Heart right ventricle (tissue), 16 donors: ENCODE measurements around the gene MRPL27. TPM values are rescaled to one million over a fixed set of nuclear protein-coding genes. Genes with fewer than 3 reads are reported as not detected.

Experiments
- ATAC-seq, 8 donors: fragments of 200-7000 bp; cut with Tn5 transposase; one replicate each; pipeline ENCODE4 v1.9.1; 2020; ENCODE audit warnings: mild to moderate bottlenecking in 8 of 8, moderate library complexity in 8 of 8, moderate number of reproducible peaks in 1 of 8
- DNase-seq, 2 donors: peaks; one replicate each; pipeline ENCODE4 v3.0.0-alpha.2; 2020
- H3K27ac ChIP-seq, 10 donors: fragments of 200-600 bp; sonication (generic) in 2 of 10; one replicate each; pipeline versions ENCODE4 v1.5.0 to v1.8.0; 2020 to 2022; ENCODE audit warnings: mild to moderate bottlenecking in 3 of 10
- H3K27me3 ChIP-seq, 7 donors: fragments of 200-600 bp; one replicate each; pipeline ENCODE4 v1.8.0; 2021 to 2022; ENCODE audit warnings: mild to moderate bottlenecking in 2 of 7
- H3K36me3 ChIP-seq, 9 donors: fragments of 200-600 bp; sonication (generic) in 1 of 9; one replicate each; pipeline versions ENCODE4 v1.5.0 to v1.8.0; 2020 to 2022; ENCODE audit warnings: mild to moderate bottlenecking in 2 of 9
- H3K4me1 ChIP-seq, 9 donors: fragments of 200-600 bp; sonication (generic) in 1 of 9; one replicate each; pipeline versions ENCODE4 v1.5.0 to v1.8.0; 2020 to 2022; ENCODE audit warnings: mild to moderate bottlenecking in 4 of 9
- H3K4me3 ChIP-seq, 10 donors: fragments of 200-600 bp; sonication (generic) in 2 of 10; one replicate each; pipeline versions ENCODE4 v1.5.0 to v1.8.0; 2020 to 2022; ENCODE audit warnings: mild to moderate bottlenecking in 7 of 10, moderate library complexity in 2 of 10
- H3K9me3 ChIP-seq, 11 donors: fragments of 200-600 bp in 10 of 11; sonication (generic) in 2 of 11; one replicate each; pipeline versions ENCODE4 v1.5.0 to v1.8.0; 2013 to 2022; ENCODE audit warnings: mild to moderate bottlenecking in 2 of 11, control low read depth in 1 of 11, moderate library complexity in 1 of 11
- WGBS, 2 donors: extraction: QIAGEN DNeasy Blood & Tissue Kit; methylation state at CpG; one replicate each; pipeline ENCODE4 v1.1.7; 2013; ENCODE audit warnings: inconsistent platforms in 1 of 2; 5-methylcytosine and 5-hydroxymethylcytosine counted together
- intact Hi-C, 10 donors: fragments of 100-400 bp; cut with DNase I; formaldehyde crosslinking; loops; one replicate each; pipeline versions ENCODE4 v1.11.1 to v1.14.2; 2022
- polyA plus RNA-seq, 2 donors: library from polyadenylated mRNA; stranded (reverse); fragments of 200-250 nt; gene quantifications; one replicate each; pipeline ENCODE4 v1.2.3, GENCODE V29; 2013
- total RNA-seq, 10 donors: library from RNA; stranded (reverse); fragmentation: NEBNext Ultra II Directional in 3 of 10; extraction: Animal tissue kit (Norgen Biotek cat#: 25700) in 3 of 10; gene quantifications; one replicate each; pipeline versions ENCODE4 v1.2.1 to v1.2.4, GENCODE V29; 2021 to 2023
- TF ChIP-seq, protein P1 (sequence below), 9 donors: fragments of 200-600 bp; sonication (generic) in 2 of 9; IDR thresholded peaks; one replicate each; pipeline versions ENCODE4 v1.5.0 to v1.8.0; 2021 to 2022; ENCODE audit warnings: antibody characterized with exemption in 9 of 9, mild to moderate bottlenecking in 5 of 9, moderate library complexity in 1 of 9
- donor health status: Arrhythmogenic right ventricular cardiomyopathy.
- donor health status: ischemic (EF 13 %, LVEDD 7.1; RV severe dilation, severe dysfunction).
- donor health status: healthy with polysubstance abuse.
- donor health status: DM: no; HTN: yes; CAD: no.
- donor health status: DM: no; HTN: no; CAD: no.
- donor health status: ischemic (EF 25% LVEDD 6.9; RV normal size, moderate dysfunction).
- donor health status: ischemic (EF 25% LVEDD 5.7; RV mildly dilated, moderate dysfunction).
- donor health status: healthy.
- donor health status: DM: yes; HTN: yes; CAD: no.
- donor health status: Ischemic cardiomyopathy.
- donor health status: ischemic (EF 35%, LVEDD 5.7; RV mildly dilated, moderate dysfunction).
- donor health status: nonischemic (EF 11% LVEDD 7.7; RV severe dilation, severe dysfunction).
- donor health status: DM: yes; HTN: yes; CAD: no.
- donor health status: PGD.
- donor health status: ischemic (EF 29% LVEDD 5.4; RV normal size, mild dysfunction).
- donor health status: nonischemic (EF 23%, LVEDD 6.1; RV moderate dilation, normal function).

Gene MRPL27
- total and polyA plus RNA-seq, 12 donors = 54.8 to 253 (median 65.2) TPM

DNA sequence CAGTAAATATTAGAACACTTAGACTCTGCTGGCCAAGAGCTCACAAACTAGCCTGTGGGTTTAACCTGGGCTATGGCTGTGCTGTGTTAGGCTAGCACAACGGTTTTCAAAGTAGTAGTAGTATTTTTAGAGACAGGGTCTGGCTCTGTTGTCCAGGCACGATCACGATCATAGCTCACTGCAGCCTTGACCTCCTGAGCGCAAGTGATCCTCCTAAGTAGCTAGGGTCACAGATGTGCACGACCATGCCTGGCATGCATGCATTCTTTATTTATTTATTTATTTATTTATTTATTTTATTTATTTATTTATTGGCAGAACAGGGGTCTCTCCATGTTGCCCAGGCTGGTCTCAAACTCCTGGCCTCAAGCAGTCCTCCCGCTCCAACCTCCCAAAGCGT is 10.3 kb downstream of the MRPL27 start:
- 72 to 78% methylated on average over 7 of the region's 7 CpGs for WGBS, 2 donors
- Histone ChIP-seq H3K4me3 (no peak overlapping the region), H3K36me3 (peaks cover 0 to 69% (median 37%) of the 10 kb centered on the region in 9 donors), H3K27me3 (no peaks in the 10 kb centered on the region), H3K27ac (peak overlapping the region in 1 of 10 donors; percentile 26), H3K4me1 (peaks cover 0 to 44% (median 10%) of the 10 kb centered on the region in 9 donors), H3K9me3 (no peaks in the 10 kb centered on the region)
- TF ChIP-seq, protein P1, sequence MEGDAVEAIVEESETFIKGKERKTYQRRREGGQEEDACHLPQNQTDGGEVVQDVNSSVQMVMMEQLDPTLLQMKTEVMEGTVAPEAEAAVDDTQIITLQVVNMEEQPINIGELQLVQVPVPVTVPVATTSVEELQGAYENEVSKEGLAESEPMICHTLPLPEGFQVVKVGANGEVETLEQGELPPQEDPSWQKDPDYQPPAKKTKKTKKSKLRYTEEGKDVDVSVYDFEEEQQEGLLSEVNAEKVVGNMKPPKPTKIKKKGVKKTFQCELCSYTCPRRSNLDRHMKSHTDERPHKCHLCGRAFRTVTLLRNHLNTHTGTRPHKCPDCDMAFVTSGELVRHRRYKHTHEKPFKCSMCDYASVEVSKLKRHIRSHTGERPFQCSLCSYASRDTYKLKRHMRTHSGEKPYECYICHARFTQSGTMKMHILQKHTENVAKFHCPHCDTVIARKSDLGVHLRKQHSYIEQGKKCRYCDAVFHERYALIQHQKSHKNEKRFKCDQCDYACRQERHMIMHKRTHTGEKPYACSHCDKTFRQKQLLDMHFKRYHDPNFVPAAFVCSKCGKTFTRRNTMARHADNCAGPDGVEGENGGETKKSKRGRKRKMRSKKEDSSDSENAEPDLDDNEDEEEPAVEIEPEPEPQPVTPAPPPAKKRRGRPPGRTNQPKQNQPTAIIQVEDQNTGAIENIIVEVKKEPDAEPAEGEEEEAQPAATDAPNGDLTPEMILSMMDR (IDR thresholded peaks at IDR 0.05) = no peak
- ATAC-seq = no peak
- DNase-seq = no peak
- intact Hi-C loops = loop anchor here in 2 of 10 donors (10.0 kb wide), 2 partner anchors 102 to 112 kb away; partner anchors contain the start of genes CHAD (in 1 of the 2) and RSAD1 (in 1 of the 2)

DNA sequence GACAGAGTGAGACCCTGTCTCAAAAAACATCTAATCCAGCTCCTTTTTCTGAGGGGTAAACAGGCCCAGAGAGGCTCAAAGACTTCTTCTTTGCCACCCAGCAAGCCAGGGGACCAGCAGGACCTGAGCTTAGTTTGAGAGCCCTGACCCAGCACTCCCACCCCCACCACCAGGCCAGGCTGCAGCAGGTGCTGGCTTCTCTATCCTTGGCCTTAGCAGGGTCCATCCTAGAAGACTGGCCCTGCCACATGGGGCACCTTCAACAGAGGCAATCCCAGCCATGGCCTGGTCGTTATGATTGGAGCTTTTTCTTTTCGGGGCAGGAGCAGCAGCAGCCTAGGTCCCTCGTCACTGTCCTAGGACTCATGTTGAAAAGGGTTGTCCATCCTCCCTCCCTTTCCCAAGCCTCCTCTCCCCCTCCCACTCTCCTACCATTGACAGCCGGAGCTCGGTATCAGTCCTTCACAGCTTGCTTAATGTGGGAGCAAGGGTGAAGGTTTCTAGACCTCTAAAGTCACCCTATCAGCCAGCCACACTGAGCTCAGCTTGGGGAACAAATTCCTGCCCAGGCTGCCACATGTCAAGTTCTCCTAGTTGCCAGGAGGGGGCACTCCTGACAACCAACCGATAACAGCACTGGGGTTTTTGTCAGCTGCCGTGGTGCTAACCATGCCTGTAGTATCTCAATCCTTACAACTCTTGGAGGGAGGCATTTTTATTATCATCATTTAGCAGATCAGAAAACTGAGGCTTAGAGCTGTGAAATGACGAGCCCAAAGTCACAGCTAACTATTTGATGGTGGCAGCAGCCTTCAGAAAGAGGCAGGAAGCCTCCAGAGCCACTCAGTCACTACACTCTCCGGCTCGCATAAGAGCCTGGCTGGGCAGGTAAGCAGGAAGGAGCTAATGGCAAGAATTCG is 11.2 kb downstream of the MRPL27 start:
- intact Hi-C loops = loop anchor here in 2 of 10 donors (10.0 kb wide), 2 partner anchors 103 to 113 kb away; partner anchors contain the start of genes CHAD (in 1 of the 2) and RSAD1 (in 1 of the 2)
- Histone ChIP-seq H3K36me3 (peaks cover 0 to 69% (median 32%) of the 10 kb centered on the region in 9 donors), H3K4me3 (no peak overlapping the region), H3K27ac (peak overlapping the region in 1 of 10 donors; percentile 26), H3K4me1 (peaks cover 0 to 44% (median 10%) of the 10 kb centered on the region in 9 donors), H3K27me3 (no peaks in the 10 kb centered on the region), H3K9me3 (no peaks in the 10 kb centered on the region)
- peak in 1 of 2 donors; percentile 47 for DNase-seq
- TF ChIP-seq, protein P1 (IDR thresholded peaks at IDR 0.05) = peak; percentile 51 to 77 (median 71)
- WGBS, 2 donors = 36 to 37% methylated on average over 11 of the region's 11 CpGs
- peak in 6 of 8 donors; percentile 40 to 72 (median 60) for ATAC-seq

DNA sequence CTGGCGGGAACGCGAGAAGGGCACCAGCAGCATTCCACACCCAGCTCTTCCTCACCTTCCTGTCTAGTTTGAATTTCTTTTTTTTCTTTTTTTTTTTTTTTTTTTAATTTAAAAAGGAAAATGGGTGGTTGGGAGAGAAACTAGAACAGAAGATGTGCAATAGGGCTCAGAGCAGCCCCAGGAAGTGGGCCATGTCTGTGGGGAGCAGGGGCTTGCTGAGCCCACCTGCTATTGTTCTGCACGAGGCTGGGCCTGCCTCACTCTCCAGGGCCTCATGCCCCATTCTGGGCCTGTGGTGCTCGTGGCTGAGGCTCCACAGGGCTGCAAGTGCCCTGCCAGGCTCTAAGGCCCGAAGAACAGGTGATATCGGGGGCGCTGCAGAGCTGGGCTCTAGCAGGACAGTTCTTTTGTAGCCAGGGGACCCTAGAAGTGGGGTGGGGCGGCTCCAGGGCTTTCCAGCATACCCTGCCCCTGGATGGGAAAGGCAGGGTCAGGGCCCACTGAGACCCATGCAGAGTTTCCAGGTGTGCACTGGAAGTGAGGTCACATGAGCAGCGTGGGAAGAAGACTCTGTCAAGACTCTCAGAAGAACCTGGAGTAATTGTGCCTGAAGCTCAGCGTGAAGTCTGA is 12.4 kb downstream of the MRPL27 start:
- TF ChIP-seq, protein P1 (IDR thresholded peaks at IDR 0.05) = no peak
- H3K9me3 ChIP-seq = no peaks in the 10 kb centered on the region
- DNase-seq (no peak), ATAC-seq (no peak)
- WGBS, 2 donors = 89 to 91% methylated on average over 11 of the region's 11 CpGs
- intact Hi-C loops = loop anchor here in 2 of 10 donors (10.0 kb wide), 2 partner anchors 104 to 114 kb away; partner anchors contain the start of genes CHAD (in 1 of the 2) and RSAD1 (in 1 of the 2)
- no peak overlapping the region for H3K27ac ChIP-seq
- H3K4me1 ChIP-seq = peaks cover 0 to 43% (median 10%) of the 10 kb centered on the region in 9 donors
- no peaks in the 10 kb centered on the region for H3K27me3 ChIP-seq
- H3K36me3 ChIP-seq = peaks cover 0 to 69% (median 37%) of the 10 kb centered on the region in 9 donors
- no peak overlapping the region for H3K4me3 ChIP-seq

DNA sequence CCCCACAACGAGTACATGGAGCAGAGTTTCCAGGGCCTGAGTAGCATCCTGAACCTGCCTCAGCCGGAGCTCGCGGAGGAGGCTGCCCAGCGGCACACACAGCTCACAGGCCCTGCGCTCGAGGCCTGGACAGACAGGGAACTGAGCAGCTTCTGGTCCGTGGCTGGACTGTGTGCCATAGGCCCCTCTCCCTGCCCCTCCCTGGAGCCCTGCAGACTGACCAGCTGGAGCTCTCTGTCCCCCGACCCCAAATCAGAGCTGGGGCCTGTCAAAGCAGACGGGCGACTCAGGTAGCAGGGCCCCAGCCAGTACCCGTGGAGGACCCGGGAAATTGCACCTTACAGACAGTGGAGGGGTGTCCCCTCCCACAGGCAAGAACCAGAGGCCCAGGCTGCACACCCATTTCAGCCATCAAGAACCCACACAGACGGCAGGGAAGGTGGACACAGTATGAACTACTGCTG is 13.0 kb downstream of the MRPL27 start:
- H3K4me1 ChIP-seq = peaks cover 0 to 38% (median 10%) of the 10 kb centered on the region in 9 donors
- TF ChIP-seq, protein P1 (IDR thresholded peaks at IDR 0.05) = no peak
- DNase-seq = no peak
- WGBS, 2 donors = 82 to 85% methylated on average over 14 of the region's 14 CpGs
- no peaks in the 10 kb centered on the region for H3K27me3 ChIP-seq
- H3K4me3 ChIP-seq = no peak overlapping the region
- H3K27ac ChIP-seq = no peak overlapping the region
- H3K9me3 ChIP-seq = no peaks in the 10 kb centered on the region
- intact Hi-C loops = loop anchor here in 3 of 10 donors (10.0 kb wide), 3 partner anchors 55 to 115 kb away; partner anchors contain the start of genes CHAD (in 1 of the 3) and RSAD1 (in 1 of the 3)
- peak in 1 of 8 donors; percentile 4 for ATAC-seq
- H3K36me3 ChIP-seq = peaks cover 0 to 69% (median 41%) of the 10 kb centered on the region in 9 donors
